NCI-H1694 (cell line): ENCODE data around the gene SFRP2.

Experiments used
- DNase-seq: peaks from one replicate; lab custom pipeline; 2025; lab: John Stamatoyannopoulos, UW

The SFRP2 gene

GRCh38 chr4:153794006-153794405, 5.1 kb upstream of the SFRP2 start:
- no peak for DNase-seq

GRCh38 chr4:153792618-153793247, 3.9 kb upstream of the SFRP2 start:
- DNase-seq = no peak

GRCh38 chr4:153791746-153792617, 3.1 kb upstream of the SFRP2 start:
- no peak for DNase-seq

GRCh38 chr4:153790962-153791551, 2.2 kb upstream of the SFRP2 start:
- no peak for DNase-seq

GRCh38 chr4:153790500-153790865, 1.6 kb upstream of the SFRP2 start:
- no peak for DNase-seq

GRCh38 chr4:153789741-153790499, 1.0 kb upstream of the SFRP2 start:
- no peak for DNase-seq

GRCh38 chr4:153788051-153788412, 851 bp downstream of the SFRP2 start:
- no peak for DNase-seq

- no peak for DNase-seq
Measured at GRCh38 chr4:153787575-153787974, 1.3 kb downstream of the SFRP2 start.

- DNase-seq = no peak
Measured at GRCh38 chr4:153787061-153787560, 1.8 kb downstream of the SFRP2 start.

- no peak for DNase-seq
Measured at GRCh38 chr4:153785910-153786721, 2.8 kb downstream of the SFRP2 start.

- no peak for DNase-seq
Measured at GRCh38 chr4:153784166-153784699, 4.7 kb downstream of the SFRP2 start.

GRCh38 chr4:153782581-153782980, 6.3 kb downstream of the SFRP2 start:
- no peak for DNase-seq

- no peak for DNase-seq
Measured at GRCh38 chr4:153781717-153782416, 7.0 kb downstream of the SFRP2 start.

GRCh38 chr4:153781280-153781679, 7.6 kb downstream of the SFRP2 start:
- no peak for DNase-seq

GRCh38 chr4:153780876-153781275, 8.0 kb downstream of the SFRP2 start:
- DNase-seq = no peak

GRCh38 chr4:153780221-153780620, 8.7 kb downstream of the SFRP2 start:
- no peak for DNase-seq

- DNase-seq = no peak
Measured at GRCh38 chr4:153778383-153778782, 10.5 kb downstream of the SFRP2 start.

GRCh38 chr4:153777421-153777820, 11.5 kb downstream of the SFRP2 start:
- no peak for DNase-seq

GRCh38 chr4:153776601-153777000, 12.3 kb downstream of the SFRP2 start:
- DNase-seq = no peak

- DNase-seq = no peak
Measured at GRCh38 chr4:153773236-153773690, 15.6 kb downstream of the SFRP2 start.
